Hepatic stellate cell (primary cell): ENCODE measurements around the gene ABCA7.
A peak's percentile ranks its signal among the peaks of the same experiment; 100 is the strongest.

Experiments
- DNase-seq: peaks from one replicate; pipeline ENCODE4 v3.0.0; 2011; ENCODE audit warnings: low spot score

Gene ABCA7

GRCh38 chr19:1057176-1057855, 17.4 kb downstream of the ABCA7 start:
- DNase-seq = no peak

- no peak for DNase-seq
These were observed 18.2 kb downstream of the ABCA7 start for GRCh38 chr19:1058112-1058511.

- DNase-seq = no peak
These were observed 20.8 kb downstream of the ABCA7 start for GRCh38 chr19:1060689-1061088.

- no peak for DNase-seq
These were observed 22.1 kb downstream of the ABCA7 start for GRCh38 chr19:1061987-1062386.

GRCh38 chr19:1062387-1063029, 22.6 kb downstream of the ABCA7 start:
- no peak for DNase-seq

GRCh38 chr19:1063030-1063908, 23.4 kb downstream of the ABCA7 start:
- no peak for DNase-seq

- no peak for DNase-seq
These were observed 24.2 kb downstream of the ABCA7 start for GRCh38 chr19:1063909-1064660.

GRCh38 chr19:1064661-1065605, 25.0 kb downstream of the ABCA7 start:
- DNase-seq = peak; percentile 77

- DNase-seq = no peak
These were observed 25.8 kb downstream of the ABCA7 start for GRCh38 chr19:1065606-1066109.

GRCh38 chr19:1066251-1066747, 26.4 kb downstream of the ABCA7 start:
- DNase-seq = no peak

GRCh38 chr19:1066748-1067340, 26.9 kb downstream of the ABCA7 start, which contains the start of gene ARHGAP45:
Gene ARHGAP45 (plus strand): TSS chr19:1067167. CDS start chr19:1067406, 239 bp downstream.
- no peak for DNase-seq

- DNase-seq = no peak
These were observed 27.5 kb downstream of the ABCA7 start for GRCh38 chr19:1067341-1067957.

GRCh38 chr19:1068009-1069001, 28.4 kb downstream of the ABCA7 start:
- DNase-seq = no peak

GRCh38 chr19:1069009-1069779, 29.3 kb downstream of the ABCA7 start:
- no peak for DNase-seq

- no peak for DNase-seq
These were observed 30.6 kb downstream of the ABCA7 start for GRCh38 chr19:1070576-1070930.

- DNase-seq = peak; percentile 54
These were observed 31.3 kb downstream of the ABCA7 start for GRCh38 chr19:1070931-1071791.
